ENCODE results near the gene TP73. TPM values are rescaled to one million over a fixed set of nuclear protein-coding genes. Genes with fewer than 3 reads are reported as not detected.

The TP73 gene
- total RNA-seq, 3 donors from 2014 or later (not counting 1 experiment from before 2014, with no cell fraction given): 0.28 to 0.50 (median 0.39) TPM

DNA sequence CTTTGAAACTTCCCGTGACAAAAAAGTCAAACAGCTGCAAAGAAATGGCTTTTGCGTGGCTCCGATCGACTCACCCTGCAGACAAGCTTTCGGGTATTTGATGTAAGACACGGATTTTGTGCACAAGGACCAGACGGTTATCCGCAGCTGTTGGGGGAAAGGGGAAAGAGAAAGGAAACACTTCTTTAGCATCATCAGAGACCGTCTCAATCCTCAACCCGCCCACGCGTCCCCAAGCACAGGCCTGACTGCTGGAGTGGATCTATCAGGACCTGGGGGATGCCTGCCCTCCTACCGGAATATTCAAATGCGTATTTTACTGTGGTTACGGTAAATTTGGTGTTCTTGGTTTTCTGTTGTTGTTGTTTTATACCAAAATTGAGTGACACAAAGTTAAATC is 13.6 kb upstream of the TP73 start:
- TF ChIP-seq, protein P1, sequence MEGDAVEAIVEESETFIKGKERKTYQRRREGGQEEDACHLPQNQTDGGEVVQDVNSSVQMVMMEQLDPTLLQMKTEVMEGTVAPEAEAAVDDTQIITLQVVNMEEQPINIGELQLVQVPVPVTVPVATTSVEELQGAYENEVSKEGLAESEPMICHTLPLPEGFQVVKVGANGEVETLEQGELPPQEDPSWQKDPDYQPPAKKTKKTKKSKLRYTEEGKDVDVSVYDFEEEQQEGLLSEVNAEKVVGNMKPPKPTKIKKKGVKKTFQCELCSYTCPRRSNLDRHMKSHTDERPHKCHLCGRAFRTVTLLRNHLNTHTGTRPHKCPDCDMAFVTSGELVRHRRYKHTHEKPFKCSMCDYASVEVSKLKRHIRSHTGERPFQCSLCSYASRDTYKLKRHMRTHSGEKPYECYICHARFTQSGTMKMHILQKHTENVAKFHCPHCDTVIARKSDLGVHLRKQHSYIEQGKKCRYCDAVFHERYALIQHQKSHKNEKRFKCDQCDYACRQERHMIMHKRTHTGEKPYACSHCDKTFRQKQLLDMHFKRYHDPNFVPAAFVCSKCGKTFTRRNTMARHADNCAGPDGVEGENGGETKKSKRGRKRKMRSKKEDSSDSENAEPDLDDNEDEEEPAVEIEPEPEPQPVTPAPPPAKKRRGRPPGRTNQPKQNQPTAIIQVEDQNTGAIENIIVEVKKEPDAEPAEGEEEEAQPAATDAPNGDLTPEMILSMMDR (IDR thresholded peaks at IDR 0.05): no peak
- peaks cover 46% of the 10 kb centered on the region for H3K36me3 ChIP-seq (ENCODE audit: control insufficient read depth, insufficient read depth, low read length)
- no peaks in the 10 kb centered on the region for H3K9me3 ChIP-seq (ENCODE audit: control insufficient read depth, insufficient read depth, low read length)
- Mint-ChIP-seq H3K36me3 (peaks cover 9% of the 10 kb centered on the region), H3K27ac (no peak overlapping the region), H3K27me3 (ENCODE audit: low read depth in 2 of 2) (no peaks in the 10 kb centered on the region), H3K9me3 (no peaks in the 10 kb centered on the region), H3K4me3 (no peak overlapping the region), H3K4me1 (no peaks in the 10 kb centered on the region)
- no peaks in the 10 kb centered on the region for H3K27me3 ChIP-seq (ENCODE audit: control insufficient read depth, insufficient read depth, low read length)
- DNase-seq: no peak
- no peak overlapping the region for H3K27ac ChIP-seq (ENCODE audit: low read length)
- ATAC-seq: no peak
- H3K4me3 ChIP-seq (ENCODE audit: low read length): no peak overlapping the region
- no peaks in the 10 kb centered on the region for H3K4me1 ChIP-seq (ENCODE audit: control insufficient read depth, insufficient read depth, low read length)
- intact Hi-C loops (cut with micrococcal nuclease): no loop called here
- WGBS (ENCODE audit: insufficient coverage): 87% methylated on average over 15 of the region's 15 CpGs

GRCh38 chr1:3639397-3639911 is 12.9 kb upstream of the TP73 start:
- Mint-ChIP-seq H3K27ac (no peak overlapping the region), H3K27me3 (ENCODE audit: low read depth in 2 of 2) (no peaks in the 10 kb centered on the region), H3K9me3 (no peaks in the 10 kb centered on the region), H3K36me3 (peaks cover 9% of the 10 kb centered on the region), H3K4me3 (no peak overlapping the region), H3K4me1 (no peaks in the 10 kb centered on the region)
- DNase-seq (no peak), ATAC-seq (no peak)
- TF ChIP-seq, protein P1 (IDR thresholded peaks at IDR 0.05): no peak
- Histone ChIP-seq H3K27ac (ENCODE audit: low read length) (no peak overlapping the region), H3K4me3 (ENCODE audit: low read length) (no peak overlapping the region), H3K4me1 (ENCODE audit: control insufficient read depth, insufficient read depth, low read length) (no peaks in the 10 kb centered on the region), H3K36me3 (ENCODE audit: control insufficient read depth, insufficient read depth, low read length) (peaks cover 42% of the 10 kb centered on the region), H3K27me3 (ENCODE audit: control insufficient read depth, insufficient read depth, low read length) (no peaks in the 10 kb centered on the region), H3K9me3 (ENCODE audit: control insufficient read depth, insufficient read depth, low read length) (no peaks in the 10 kb centered on the region)
- 96% methylated on average over 23 of the region's 23 CpGs for WGBS (ENCODE audit: insufficient coverage)
- intact Hi-C loops (cut with micrococcal nuclease): no loop called here

DNA sequence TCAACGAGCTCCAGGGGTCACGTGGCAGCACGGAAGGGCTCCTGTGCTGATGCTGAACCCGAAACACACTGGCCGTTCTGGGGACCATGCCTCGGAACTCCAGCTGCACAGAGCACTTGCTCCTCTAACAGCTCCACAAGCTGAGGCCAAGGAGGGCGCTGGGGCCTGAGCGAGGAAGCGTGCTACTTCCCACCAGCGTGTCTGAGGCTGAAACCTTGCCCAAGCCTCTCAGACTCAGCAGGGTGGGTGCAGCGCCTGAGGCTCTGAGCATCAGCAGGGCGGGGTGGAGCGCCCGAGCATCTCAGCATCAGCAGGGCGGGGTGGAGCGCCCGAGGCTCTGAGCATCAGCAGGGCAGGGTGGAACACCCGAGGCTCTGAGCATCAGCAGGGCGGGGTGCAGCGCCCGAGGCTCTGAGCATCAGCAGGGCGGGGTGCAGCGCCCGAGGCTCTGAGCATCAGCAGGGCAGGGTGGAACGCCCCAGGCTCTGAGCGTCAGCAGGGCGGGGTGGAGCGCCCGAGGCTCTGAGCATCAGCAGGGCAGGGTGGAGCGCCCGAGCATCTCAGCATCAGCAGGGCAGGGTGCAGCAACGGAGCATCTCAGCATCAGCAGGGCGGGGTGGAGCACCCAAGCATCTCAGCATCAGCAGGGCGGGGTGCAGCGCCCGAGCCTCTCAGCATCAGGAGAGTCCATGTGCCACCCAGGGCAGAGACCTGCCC is 12.0 kb upstream of the TP73 start:
- Mint-ChIP-seq H3K4me1 (no peaks in the 10 kb centered on the region), H3K36me3 (peaks cover 9% of the 10 kb centered on the region), H3K27ac (no peak overlapping the region), H3K9me3 (no peaks in the 10 kb centered on the region), H3K4me3 (no peak overlapping the region), H3K27me3 (ENCODE audit: low read depth in 2 of 2) (no peaks in the 10 kb centered on the region)
- no peaks in the 10 kb centered on the region for H3K4me1 ChIP-seq (ENCODE audit: control insufficient read depth, insufficient read depth, low read length)
- no peaks in the 10 kb centered on the region for H3K27me3 ChIP-seq (ENCODE audit: control insufficient read depth, insufficient read depth, low read length)
- TF ChIP-seq, protein P1 (IDR thresholded peaks at IDR 0.05): no peak
- peaks cover 40% of the 10 kb centered on the region for H3K36me3 ChIP-seq (ENCODE audit: control insufficient read depth, insufficient read depth, low read length)
- 93% methylated on average over 36 of the region's 36 CpGs for WGBS (ENCODE audit: insufficient coverage)
- no peak for DNase-seq
- no peak overlapping the region for H3K4me3 ChIP-seq (ENCODE audit: low read length)
- ATAC-seq: no peak
- H3K9me3 ChIP-seq (ENCODE audit: control insufficient read depth, insufficient read depth, low read length): no peaks in the 10 kb centered on the region
- intact Hi-C loops (cut with micrococcal nuclease): no loop called here
- no peak overlapping the region for H3K27ac ChIP-seq (ENCODE audit: low read length)

All from natural killer cell (primary cell).